HG03571 (cell line): ENCODE measurements around the gene DYNC1H1.

Source experiments
- ATAC-seq: cut with Tn5 transposase; IDR thresholded peaks from one replicate; pipeline ENCODE4 v1.9.1; 2021; ENCODE audit not compliant: unreplicated experiment

The DYNC1H1 gene

DNA sequence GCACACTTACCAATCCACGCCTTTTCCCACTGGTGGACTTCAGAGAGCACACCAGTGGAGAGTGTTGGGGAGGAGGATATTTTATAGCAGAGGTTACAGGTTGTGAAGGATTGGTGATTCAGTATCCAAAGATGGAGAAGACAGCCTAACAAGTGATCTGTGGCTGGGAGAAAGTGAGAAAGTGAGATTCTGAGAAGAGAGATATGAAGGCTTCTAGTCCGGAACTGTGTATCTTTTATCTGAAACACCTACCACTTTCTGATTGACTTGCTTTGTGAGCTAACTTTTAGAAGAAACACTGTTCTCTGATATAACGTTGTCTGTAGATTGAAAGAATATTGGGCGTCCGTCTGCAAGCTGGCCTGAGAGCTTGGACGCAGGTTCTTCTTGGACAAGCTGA lies 24.0 kb downstream of the DYNC1H1 start:
- no peak for ATAC-seq

DNA sequence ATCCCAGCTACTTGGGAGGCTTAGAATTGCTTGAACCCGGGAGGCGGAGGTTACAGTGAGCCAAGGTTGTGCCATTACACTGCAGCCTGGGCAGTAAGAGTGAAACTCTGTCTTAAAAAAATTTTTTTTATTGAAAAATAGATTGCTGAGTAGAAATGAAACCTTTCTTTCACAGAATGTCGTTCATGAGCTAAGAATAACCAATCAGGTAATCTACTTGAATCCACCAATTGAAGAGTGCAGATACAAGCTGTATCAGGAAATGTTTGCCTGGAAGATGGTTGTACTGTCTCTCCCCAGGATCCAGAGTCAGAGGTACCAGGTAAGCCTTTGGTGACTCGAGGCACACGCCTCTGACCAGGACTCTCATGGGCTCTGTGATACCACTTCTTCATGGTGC lies 27.0 kb downstream of the DYNC1H1 start:
- no peak for ATAC-seq

DNA sequence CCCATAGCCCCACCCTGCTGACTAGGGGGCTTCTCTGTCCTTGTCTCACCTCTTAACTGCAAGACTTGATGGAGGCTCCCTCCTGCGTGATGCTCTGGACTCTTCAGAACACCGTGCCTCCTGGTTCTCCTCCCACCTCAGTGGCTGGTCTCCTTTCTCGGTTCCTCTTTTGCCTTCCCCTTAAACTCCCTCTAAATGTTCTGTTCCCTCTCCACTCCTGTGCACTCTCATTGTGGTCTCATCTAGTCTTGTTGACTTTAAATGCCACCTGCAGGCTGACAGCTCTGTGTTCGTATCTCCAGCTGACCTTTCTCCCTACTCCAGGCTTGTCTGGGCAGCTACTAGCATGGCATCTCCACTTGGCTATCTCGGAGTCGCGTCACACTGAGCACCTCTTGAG lies 28.3 kb downstream of the DYNC1H1 start:
- peak; percentile 93 for ATAC-seq

DNA sequence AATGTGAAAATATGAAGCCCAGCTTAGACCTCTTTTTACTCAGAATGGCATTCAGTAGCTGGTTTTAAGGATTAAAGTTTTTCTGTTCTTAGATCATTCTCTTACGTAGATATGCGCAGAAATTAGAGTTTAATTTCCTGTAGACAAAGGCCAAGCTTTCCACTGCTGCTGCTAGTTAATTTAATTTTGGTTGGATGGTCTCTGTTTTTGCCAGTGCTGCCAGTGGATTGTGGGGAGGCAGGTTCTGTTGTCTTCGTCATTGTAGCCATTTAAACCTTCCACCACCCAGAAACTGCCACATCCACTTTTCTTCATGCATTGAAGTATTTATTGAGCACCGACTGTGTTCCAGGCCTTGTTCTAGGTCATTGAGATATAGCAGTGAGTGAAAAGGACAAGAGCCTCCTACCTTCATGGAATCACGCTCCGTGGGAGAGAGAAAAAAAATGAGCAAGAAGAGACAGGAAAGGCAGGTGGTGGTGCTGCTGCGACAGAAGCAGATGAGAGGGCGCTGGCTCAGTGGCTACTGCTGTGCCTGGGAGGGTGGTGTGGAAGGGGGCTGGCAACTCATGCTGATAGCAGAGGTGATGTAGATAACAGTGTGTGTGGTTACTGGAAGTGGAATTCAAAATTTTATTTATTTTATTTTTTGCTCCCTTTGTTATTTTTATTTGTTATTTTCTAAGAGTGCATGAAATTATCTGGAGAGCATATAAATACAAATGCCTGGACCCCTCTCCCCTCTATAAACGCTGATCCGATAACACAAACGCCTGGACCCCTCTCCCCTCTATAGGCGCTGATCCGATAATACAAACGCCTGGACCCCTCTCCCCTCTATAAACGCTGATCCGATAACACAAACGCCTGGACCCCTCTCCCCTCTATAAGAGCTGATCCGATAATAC lies 33.3 kb downstream of the DYNC1H1 start:
- ATAC-seq = no peak

DNA sequence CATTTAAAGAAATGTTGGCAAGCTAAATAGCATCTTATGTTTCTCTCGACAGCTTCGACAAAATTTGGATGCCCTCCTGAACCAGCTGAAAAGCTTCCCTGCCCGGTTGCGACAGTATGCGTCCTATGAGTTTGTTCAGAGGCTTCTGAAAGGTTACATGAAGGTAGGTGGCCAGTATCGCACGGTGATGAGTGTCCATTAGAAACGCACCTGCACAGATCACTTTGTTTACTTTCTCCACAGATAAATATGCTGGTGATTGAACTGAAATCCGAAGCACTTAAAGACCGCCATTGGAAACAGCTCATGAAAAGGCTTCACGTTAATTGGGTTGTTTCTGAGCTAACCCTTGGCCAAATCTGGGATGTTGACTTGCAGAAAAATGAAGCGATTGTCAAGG lies 36.5 kb downstream of the DYNC1H1 start:
- ATAC-seq = no peak

DNA sequence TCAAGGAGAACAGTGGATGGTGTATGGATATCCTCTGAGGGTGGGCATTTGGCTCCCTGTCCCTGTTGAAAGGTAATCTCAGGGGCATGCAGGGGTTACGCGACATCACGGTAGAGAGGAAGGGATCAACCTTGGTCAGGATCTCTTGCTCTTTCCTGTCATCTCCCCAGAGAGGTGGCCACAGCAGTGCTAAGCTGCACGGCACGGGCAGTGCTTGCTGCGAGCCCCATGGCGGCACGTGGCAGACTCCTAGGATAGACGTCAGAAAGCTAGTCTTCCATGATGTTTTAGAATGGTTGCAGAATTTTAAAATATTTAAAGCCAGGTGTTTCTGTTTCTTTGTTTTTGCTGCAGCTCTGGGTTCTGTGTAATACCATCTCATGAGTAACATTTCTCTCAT lies 41.0 kb downstream of the DYNC1H1 start:
- ATAC-seq = no peak

DNA sequence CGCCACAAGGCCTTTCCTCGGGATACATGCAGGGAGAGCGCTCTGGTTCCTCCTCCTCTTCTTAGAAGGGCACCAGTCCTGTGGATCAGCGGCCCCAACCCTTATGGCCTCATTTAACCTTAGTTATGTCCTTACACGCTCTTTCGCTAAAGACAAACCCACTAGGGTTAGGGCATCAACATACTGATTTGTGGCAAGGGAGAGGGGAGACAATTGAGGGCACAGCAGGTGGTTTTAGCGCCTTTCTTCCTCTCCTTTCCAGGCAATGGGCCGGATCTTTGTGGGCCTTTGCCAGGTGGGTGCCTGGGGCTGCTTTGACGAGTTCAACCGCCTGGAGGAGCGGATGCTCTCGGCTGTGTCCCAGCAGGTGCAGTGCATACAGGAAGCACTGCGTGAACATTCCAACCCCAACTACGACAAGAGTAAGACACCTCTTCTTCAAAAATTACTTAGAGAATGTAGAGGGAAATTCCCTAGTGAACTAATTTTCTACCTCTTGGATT lies 43.6 kb downstream of the DYNC1H1 start:
- ATAC-seq = no peak

DNA sequence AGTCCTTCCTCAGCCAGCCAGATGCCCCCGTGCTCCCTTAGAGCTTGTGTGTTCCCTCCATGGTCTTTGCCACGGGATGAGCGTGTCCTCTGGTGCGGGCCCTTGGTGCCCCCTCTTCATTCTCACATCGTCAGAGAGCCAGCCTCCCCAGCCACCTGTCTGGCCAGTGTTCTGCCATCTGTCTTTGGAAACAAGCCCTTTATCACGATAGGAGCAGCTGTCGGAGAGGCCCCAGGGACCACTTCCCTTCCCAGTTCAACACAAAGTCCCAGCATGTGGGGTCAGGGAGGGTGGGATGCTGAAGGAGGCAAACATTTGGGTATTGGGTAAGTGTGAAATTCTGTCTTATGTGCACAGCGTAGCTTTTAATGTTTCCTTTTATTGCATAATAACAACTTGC lies 44.5 kb downstream of the DYNC1H1 start:
- ATAC-seq = no peak

DNA sequence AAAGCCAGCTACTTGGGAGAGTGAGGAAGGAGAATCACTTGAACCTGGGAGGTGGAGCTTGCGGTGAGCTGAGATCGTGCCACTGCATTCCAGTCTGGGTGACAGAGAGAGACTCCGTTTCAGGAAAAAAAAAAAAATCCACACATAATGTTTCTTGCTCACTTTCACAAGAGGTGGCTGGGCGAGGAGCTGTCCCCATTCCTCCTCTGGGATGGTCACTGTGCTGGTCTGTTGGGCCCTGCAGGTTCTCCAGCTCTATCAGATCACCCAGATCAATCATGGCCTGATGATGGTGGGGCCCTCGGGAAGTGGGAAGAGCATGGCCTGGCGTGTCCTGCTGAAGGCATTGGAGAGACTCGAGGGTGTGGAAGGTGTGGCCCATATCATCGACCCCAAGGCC lies 47.3 kb downstream of the DYNC1H1 start:
- no peak for ATAC-seq

DNA sequence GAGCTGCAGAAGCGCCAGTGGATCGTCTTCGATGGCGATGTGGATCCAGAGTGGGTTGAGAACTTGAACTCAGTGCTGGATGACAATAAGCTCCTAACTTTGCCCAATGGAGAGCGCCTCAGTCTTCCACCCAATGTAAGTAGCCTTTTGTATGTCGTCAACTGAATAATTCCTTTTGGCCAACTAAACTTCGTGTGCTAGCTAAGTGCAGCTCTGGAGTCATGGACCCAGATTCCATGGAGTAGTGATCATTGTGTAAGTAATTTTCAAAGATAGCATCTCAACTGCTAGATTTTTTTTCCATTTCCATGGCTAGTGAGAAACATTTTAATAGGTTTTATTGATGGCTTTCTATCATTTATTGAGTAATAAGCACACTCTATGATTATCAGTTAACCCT lies 48.0 kb downstream of the DYNC1H1 start:
- no peak for ATAC-seq

DNA sequence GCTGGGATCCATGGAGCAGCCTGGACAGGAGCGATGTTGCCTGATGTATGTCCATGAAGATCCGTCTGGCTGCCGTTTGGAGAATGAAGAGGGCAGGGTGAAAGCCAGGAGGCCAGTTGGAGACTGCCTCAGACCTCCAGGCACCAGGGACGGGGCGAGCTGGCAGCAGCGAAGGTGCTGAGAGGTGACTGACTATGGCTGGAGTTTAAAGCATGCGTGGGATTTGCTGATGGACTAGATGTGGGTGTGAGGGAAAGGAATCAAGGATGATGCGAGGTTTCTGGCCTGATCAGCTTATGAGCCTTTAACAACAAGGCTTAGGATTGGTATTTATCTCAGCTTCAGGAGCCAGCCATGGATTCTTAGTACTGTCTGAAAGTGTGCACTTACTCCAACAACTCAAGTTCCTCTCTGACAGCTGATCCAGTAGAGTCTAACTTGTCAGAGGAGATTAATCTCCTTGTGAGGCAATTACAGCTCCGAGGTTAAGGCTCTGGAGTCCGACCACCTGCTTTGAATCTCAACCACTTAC lies 49.4 kb downstream of the DYNC1H1 start:
- no peak for ATAC-seq

DNA sequence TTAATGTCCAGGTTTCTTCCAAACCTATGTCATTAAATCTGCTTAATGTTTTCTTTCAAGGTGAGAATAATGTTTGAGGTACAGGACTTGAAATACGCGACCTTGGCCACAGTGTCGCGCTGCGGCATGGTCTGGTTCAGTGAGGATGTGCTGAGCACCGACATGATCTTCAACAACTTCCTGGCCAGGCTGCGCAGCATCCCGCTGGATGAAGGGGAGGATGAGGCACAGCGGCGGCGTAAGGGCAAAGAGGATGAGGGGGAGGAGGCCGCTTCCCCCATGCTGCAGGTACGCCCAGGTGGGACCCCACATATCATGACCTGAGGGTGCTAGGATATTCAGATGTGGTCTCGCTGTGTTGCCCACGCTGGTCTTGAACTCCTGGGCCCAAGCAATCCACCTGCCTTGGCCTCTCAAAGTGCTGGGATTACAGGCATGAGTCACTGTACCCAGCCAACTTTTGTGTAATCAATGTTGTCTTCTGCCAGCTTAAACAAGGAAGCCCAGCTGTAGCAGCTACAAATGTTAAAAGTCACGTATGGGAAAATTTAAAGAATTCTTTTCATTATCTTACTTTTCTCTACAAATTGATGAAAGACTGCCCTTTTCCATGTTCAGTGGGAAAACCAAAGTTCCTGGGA lies 50.8 kb downstream of the DYNC1H1 start:
- ATAC-seq = no peak

DNA sequence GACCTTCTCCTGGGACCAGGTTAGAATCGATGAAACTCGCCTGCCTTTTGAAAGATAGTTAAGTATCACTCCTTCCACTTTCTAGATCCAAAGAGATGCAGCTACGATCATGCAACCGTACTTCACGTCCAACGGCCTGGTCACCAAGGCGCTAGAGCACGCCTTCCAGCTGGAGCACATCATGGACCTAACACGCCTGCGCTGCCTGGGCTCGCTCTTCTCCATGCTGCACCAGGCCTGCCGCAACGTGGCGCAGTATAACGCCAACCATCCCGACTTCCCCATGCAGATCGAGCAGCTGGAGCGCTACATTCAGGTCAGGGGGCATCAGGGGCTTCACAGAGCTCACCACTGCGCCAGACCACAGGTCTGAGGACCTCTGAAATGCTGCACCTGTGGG lies 51.4 kb downstream of the DYNC1H1 start:
- no peak for ATAC-seq

DNA sequence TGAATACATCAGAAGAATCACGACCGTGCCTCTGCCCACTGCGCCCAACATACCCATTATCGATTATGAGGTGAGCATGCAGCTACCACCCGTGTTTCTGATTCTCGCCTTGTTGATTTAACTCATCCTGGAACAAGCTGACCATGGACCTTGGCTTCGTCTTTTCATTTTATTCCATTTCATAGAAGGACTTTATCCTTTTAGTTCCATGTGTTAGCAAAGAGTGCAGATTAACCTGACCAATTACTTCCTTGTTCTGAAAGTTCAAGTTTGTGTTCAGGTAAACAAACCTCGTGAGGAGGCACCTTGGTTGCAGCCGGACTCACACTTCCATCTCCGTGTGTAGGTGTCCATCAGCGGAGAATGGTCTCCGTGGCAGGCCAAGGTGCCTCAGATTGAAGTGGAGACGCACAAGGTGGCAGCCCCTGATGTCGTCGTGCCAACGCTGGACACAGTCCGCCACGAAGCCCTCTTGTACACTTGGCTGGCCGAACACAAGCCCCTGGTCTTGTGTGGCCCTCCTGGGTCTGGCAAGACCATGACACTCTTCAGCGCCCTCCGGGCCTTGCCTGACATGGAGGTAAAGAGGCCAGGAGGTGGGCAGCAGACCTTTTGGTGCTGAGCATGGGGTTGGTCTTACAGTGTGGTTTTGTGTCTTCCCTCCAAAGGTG lies 52.2 kb downstream of the DYNC1H1 start:
- no peak for ATAC-seq

DNA sequence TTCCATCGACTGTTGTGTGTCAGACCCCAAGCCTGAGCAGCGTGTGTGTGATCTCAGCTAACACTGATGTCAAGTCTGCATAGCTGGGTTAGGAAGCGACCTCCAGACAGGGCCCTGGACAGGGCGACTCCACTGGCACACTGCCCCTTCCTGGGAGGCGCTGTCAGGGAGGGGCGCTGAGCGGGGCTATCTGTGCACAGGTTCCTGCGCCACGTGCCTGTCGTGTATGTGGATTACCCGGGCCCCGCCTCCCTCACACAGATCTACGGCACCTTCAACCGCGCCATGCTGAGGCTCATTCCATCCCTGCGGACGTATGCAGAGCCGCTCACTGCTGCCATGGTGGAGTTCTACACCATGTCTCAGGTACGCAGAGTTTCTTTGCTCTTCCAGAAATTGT lies 53.9 kb downstream of the DYNC1H1 start:
- ATAC-seq = no peak

DNA sequence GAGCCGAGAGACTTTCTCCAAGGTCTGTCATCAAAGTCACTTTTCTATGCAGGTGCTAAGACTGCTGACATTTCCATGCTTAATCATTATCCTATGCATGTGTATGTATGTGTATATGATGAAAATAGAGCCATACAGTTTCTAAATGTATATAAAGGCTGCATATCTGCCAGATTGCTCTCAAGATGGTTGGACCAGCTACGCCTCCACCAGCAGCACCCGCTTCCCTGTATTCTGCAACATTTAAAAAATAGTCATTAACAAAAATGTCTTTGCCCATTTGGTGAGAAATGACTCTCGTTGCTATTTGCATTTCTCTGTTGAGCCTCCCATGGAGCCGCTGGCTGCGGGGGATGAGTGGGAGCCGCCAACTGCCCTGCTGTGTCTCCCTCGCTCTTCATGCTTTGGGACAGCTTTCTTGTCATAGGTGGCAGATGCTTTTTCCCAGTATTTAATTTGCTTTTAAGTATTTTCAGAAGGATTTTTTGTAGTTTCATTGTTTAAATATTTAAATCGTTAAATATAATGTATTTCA lies 54.7 kb downstream of the DYNC1H1 start:
- ATAC-seq = no peak

DNA sequence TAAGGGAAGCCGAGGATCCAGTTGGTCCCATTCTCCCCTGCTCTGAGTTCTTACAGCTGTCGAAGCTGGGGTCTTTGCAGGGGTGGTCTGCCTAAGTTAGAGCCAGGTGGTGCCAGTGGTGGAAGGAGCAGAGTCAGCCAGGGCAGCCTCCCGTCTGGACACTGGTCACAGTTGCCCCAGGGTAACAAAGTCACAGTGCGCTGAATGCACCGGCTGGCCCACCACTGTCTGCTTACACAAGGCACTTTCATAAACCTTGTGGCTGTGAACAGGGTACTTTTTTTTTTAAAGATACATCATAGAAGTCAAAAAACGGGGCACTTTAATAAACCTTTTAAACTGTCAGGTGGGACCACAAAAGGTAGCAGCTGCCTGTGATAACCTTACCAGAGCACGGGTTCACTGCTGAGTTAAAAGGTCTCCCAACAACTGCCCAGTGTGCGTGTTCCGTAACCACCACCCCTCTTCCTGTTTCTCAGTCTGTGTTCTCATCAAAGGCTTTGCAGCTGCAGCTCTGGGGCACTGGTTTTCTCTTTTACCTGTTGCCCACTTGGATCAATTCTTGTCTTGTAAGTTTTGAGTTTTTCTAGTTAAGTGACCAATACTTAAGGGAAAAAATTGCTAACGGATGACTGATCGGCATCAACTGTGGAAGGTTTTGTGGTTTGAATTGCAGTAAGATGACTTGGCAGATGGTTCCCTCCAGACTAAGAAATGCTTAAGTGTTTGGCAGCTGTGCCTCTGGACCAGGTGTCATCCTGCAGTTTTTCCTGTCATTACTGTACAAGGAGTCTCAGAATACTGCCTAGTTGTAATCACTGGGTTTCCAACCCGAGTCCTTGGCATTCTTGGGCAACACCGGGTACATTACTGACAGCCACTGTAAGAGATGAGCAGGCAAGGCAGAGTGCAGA lies 55.9 kb downstream of the DYNC1H1 start:
- no peak for ATAC-seq

DNA sequence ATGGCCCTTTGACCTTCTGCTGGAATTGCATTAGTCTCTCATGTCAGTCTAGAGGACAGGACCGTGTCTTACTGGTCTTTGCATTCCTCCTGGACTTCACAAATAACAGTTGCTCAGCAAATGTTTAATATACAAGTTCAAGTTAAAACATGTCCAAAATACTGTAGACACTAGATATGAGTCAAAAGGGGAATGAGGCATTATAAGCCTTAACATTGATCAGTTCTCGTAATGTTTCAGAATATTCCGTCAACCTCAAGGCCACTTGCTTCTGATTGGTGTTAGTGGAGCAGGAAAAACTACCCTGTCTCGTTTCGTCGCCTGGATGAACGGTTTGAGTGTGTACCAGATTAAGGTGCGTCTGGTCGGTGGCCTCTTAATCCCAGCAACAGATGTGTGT lies 62.6 kb downstream of the DYNC1H1 start:
- ATAC-seq = no peak

DNA sequence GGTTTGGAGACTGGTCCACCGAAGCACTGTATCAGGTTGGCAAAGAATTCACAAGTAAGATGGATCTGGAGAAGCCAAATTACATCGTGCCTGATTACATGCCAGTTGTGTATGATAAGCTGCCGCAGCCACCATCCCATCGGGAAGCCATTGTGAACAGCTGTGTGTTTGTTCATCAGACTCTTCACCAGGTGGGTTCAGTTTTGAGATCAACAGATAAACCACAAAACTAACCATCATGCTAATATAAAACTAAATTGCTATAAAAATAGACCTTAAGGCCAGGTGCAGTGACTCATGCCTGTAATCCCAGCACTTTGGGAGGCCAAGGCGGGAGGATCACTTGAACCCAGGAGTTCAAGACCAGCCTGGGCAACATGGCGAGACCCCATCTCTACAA lies 63.6 kb downstream of the DYNC1H1 start:
- ATAC-seq = no peak

DNA sequence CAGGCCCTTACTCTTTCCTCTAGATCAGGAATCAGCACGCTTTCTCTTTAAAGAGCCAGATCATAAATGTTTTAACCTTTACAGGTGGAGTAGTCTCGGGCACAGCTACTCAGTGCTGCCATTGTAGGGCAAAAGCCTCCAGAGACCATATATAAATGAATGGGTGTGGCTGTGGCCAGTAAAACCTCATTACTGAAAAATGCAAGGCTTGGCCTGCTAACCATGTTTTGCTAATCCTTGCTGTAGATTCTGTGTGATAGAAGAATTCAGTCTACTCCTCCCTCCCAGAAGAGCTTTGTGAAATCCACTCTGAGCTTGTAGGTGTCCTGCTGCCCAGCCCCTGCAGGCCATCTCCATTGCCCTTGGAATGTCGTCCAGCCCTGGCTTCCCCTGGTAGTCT lies 64.4 kb downstream of the DYNC1H1 start:
- no peak for ATAC-seq
